Amniotic stem cell (primary cell): ENCODE measurements around the gene COL16A1.

Source experiments
- DNase-seq: peaks from one replicate; lab custom pipeline; 2025; lab: John Stamatoyannopoulos, UW

COL16A1 gene

DNA sequence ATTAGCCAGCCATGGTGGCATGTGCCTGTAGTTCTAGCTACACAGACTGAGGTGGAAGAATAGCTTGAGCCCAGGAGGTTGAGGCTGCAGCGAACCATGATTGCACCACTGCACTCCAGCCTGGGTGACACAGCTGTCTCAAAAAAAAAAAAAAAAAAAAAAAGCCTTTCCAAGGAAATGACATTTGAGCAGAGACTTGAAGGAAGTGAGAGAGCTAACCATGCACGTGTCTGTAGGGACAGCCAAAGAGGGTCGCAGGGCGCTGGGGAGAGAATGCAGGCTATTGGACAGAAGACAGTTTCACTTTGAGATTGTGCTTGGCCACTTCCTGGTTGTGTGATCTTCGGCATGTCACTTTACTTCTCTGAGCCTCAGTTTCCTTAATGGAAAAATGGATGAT lies 79.5 kb downstream of the COL16A1 start:
- DNase-seq, result no peak

DNA sequence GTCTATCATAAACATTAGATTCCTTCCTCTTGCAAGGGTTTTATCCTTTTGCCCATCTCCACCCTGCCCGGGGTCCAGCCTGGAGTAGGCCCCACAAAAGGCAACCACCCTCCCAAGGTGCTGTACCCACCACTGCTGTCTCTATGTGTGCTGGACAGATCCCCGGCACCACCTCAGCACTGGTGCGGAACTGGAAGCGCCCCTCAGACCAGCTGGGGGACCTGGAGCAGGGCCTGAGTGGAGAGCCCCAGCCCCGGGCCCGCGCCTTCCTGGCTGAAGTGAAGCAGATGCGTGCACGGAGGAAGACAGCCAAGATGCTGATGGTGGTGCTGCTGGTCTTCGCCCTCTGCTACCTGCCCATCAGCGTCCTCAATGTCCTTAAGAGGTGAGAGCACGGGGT lies 80.5 kb downstream of the COL16A1 start:
- no peak for DNase-seq

DNA sequence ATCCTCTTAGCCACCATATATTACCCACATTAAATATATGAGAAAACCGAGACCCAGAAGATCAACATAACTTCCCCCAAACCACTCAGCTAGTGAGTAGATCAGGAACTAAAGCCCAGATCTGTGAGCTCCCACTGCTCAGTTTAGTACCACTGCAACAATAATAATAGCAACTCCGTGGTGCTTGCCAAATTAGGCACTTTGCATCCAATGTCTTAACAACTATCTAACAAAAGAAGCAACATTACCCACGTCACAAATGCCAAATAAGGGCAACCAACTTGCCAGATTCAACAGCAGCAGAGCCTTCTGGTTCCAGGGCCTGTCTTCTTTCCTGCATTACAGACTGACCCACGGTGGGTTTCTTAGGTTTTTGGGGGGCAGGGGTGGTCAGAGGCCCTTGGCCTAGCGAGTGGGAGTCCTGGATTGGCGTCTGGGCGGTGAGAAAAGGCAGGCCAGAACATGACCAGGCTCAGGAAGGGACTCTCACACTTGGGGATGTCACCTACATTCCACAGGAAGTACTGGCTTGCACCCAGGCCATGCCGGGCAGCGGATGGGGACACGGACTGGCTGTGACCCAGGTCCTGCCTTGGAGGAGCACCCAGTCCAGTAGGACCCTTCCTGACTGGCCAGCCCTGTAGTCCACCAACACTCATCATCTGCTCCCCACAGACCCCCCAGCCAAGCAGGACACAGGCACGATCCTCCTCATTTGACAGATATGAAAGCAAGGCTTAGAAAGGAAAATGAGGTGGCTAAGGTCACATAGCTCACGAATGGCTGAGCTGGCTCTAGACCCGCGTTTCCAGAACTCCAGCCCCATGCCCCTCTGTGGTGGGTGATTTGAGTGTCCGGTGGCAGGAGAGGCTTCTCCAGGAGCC lies 81.7 kb downstream of the COL16A1 start:
- no peak for DNase-seq

DNA sequence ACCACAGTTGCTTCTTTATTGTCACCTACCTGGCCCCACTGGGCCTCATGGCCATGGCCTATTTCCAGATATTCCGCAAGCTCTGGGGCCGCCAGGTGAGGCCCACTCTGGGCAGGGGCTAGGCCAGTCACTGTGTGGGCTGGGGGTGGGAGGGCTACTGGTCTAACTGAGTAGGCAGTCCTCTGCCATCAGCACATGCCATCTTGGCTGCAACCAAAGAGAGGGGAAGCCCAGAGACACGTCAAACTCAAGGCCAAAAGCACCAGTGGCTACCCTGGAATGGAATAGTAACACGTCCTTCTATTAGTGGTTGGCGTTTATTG lies 82.4 kb downstream of the COL16A1 start:
- DNase-seq, result no peak

DNA sequence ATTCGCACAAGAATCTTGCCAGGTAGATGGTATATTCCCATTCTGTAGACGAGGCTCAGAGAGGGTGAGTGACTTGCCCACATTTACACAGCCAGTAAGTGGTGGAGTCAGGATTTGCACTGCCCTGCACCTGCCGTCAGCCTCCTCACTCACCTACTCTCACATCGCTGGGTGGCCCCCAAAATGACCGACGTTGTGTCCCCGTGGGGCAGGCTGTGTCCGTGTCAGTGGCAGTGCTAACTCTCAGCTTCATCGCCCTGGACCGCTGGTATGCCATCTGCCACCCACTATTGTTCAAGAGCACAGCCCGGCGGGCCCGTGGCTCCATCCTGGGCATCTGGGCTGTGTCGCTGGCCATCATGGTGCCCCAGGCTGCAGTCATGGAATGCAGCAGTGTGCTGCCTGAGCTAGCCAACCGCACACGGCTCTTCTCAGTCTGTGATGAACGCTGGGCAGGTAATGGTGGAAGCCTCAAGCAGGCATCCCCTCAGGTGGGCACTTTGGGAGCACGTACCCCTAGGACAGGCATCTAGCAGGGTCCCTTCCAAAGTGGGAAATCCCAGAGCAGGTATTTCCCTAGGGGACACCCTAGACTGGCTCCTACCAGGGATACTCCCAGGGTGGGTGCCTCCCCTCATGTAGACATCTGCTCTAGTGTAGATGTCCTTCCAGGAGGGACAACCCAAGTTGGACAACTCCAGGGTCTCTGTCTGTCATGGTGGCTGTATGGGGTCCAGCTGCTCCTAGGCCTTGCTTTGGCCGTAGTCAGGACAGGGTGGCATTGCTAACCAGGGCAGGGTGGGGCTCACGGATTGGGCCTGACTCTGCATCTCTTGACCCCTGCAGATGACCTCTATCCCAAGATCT lies 83.0 kb downstream of the COL16A1 start:
- no peak for DNase-seq

DNA sequence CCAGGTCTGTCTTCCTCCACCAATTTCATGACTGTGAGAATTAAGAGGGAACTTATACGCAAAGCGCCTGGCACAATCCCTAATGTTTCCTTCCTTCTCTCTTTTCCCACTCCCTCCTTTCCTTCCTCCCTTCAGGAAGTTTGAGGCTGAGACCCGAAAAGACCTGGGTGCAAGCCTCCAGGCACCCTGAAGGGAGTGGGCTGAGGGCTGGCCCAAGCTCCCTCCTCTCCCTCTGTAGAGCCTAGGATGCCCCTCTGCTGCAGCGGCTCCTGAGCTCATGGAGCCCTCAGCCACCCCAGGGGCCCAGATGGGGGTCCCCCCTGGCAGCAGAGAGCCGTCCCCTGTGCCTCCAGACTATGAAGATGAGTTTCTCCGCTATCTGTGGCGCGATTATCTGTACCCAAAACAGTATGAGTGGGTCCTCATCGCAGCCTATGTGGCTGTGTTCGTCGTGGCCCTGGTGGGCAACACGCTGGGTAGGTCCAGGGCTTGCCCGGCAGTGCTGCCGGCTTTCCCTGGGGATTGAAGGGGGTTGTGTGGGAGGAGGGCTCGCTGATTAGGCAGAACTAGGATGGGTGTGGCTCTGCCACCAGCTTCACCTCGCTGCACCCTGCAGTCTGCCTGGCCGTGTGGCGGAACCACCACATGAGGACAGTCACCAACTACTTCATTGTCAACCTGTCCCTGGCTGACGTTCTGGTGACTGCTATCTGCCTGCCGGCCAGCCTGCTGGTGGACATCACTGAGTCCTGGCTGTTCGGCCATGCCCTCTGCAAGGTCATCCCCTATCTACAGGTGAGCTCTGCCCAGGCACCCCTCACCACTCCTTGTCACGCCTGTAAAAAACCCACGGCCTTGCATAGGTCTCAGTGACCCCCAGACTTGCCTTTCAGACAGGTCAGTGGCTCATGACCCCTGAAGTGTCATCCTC lies 84.6 kb downstream of the COL16A1 start:
- no peak for DNase-seq

DNA sequence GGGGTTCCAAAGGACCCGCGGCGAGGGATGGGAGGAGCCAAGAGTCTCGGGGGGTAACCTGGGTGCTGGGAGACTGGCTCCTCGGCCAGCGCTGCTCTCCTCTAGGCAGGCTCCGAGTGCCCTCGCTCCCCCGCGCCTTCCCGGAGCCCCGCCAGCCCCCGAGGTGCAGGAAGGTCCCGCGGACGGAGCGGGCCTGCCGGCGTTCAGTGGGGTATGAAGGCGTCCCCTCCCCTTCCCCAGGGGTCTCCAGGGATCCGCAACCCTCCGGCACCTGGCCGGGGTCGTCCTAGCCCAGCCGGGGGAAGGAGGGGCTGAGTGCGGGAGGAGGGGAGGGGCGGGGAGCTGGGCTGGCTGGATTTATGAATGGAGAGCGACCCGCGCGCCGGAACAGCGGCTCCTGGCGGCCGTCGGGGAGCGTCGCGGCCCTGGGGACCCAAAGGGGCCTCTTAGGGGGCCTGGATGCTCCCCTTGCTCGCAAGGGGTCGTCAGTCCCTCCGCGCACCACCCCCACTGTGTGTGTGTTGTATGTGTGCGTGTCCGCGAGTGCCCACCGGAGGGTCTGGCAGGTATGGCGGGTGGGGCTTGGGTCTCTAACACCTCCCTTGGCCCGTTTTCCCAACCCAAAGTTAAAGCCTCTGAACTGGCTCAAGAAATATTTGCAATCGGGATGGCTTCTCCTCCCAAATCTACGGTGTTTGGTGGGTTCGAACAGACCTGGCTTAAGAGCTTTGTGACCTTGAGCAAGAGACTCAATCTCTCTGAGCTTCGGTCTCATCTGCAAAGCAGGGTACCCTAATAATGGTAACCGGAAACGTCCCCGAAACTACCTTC lies 85.7 kb downstream of the COL16A1 start:
- no peak for DNase-seq

DNA sequence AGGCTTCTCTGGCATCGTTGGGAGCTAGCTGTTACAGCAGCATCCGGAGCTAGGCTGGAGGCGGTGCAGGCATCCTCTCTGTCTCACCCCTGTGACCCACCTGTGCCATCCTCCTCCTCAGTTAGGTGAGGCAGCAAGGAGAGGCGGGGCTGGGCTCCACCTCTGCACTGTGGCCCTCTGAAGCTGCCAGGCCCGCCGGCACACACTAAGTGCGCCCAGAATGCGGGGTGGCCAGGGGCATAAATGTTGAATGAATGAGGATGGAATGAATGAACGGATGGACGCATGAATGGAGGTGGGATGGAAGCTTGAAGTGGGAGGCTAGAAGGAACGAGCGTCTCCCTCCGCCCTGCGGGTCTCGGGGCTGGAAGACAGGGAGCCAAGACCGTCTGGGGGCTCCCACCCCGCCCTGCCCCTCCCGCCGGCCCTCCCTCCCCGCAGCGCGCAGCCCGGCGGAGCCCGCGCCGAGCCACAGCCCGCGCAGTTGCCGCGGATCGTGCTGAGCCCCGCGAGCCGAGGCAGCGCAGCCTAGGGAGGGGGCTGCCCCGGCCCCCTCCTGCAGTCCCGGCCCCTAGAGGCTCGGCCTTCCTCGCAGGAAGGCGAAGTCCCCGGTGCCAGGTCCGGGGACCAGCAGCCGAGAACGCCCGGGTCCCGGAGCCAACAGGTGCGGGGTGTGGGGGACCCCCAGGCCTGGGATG lies 86.5 kb downstream of the COL16A1 start, which contains the start of gene HCRTR1:
TSS of gene HCRTR1 (plus strand) at position 472 of the 698 bp plus-strand sequence. CDS start 1,504 bp downstream, outside the sequence.
- DNase-seq, result no peak

DNA sequence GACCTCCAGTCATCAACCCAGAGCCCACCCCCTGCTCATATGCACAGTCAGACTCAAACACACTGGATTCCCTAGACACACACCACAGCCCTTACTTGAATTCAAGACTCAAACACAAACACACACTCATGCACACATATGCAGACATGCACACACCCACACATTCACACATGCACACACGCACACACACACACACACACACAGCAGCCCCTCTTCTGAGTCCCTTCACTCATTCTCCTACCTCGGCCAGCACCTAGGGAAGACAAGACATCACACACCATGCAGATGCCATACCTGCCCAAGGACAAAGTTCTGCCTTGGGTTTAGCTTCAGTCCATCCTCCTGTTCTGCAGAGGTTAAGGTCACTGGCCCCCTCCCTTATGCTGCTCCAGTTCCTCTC lies 87.9 kb downstream of the COL16A1 start:
- no peak for DNase-seq

DNA sequence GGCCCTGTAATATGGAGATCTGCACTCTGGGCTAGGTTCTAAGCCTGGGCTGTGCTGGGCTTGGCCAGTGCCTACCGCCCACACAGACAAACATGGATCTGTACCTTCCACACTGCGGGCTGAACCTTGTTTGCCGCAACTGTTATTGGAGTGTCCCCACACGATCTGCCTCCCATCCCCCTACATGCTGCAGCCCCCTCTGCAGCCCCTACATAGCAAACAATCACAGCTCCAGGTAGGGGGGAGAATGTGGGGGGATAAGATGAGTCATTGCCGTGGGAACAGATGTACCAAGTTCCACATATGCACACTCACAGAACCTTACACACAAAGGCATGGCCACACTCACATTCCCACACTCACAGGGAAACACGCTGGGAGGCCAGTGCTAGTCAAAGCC lies 88.4 kb downstream of the COL16A1 start:
- DNase-seq, result no peak

DNA sequence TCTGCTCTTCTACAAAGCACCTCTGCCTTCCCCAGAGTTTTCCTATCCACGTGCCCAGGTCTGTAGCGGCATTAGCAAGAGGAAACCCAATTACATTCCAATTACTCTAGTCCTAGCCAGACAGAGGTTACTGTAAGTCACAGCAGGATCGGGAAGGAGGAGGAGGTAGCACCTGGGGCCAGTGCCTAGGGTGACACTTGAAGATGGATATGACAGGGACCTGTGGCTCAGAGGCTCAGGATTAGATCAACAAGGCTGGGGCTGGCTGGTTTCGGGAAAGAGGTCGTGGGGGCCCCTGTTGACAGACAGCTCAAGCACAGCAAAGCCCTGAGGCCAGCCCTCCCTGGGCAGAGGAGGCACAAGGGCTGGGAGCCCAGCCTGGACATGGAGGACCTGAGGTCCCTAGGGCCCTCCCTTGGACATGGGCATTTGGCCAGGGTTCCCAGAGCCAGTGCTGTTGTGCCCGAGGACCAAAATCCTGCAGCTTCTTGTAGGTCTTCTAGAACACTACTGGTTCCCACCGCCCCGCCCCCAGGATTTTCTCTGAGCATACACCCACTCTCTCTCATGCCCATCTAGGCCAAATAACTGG lies 89.3 kb downstream of the COL16A1 start:
- no peak for DNase-seq

DNA sequence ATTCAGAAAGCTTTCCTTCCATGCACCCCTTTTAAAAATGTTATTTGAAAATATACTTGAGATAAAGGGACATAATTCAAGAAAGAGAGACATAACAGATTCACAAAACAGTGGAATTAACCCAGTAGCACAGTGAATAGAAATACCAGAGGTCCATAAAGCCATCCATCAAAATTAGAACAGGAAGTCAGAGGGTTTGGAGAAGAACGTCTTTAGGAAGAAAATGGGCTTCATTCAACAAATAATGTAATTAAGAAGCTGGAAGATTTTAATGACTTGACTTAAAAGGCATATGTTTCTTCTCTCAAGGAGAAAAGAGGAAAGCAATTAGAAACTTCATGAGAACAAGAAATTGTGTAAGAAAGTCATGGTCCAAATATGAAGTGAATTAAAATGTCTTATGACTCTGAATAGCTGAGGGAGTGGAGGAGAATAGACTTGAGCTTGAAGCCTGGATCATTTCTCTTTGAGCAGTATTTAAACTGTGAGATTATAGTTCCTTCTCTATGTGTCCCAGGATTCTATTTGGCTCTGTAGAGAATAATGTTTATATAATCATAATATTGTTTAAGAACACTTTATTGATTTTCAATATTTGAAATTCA lies 94.2 kb downstream of the COL16A1 start:
- no peak for DNase-seq

DNA sequence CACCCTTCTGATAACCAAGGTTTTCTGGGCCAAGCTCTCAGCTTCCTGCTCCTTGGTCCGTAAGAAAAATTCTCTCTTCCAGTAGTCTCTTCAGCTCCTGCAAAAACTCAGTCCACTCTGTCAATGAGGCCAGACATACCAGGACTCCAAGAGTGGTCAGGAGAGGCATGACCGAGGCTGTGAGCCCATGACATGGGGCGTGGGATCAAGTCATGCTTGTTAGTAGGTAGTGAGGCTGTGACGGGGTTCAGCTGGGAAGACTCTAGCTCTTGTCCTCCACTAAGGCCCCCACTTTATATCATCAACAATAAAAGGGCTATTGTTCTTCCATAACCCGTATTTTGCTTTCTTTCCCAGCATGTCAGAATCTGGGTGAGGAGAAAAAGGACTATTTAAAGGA lies 96.5 kb downstream of the COL16A1 start:
- no peak for DNase-seq

DNA sequence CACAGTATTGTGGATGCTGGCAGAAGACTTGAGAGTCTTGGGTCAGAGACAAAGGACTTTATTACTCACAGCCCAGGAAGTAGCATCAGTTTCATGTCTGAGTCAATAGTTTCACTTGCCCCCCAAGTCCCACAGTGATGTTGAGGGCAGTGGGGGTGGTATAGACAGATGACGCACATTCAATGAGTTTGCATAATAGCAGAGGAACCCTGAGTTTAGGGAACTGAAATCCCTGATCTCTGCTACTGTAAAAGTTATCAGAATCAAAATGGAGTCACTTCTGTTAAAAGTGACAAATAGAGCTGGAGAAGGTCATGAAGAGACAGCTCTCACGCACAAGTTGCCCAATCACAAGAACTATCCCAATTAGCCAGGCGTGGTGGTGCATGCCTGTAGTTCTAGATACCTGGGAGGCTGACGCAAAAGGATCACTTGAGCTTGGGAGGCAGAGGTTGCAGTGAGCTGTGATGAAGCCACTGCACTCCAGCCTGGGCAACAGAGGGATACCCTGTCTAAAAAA lies 97.8 kb downstream of the COL16A1 start:
- no peak for DNase-seq
